GM18520 (cell line): ENCODE measurements around the gene PRSS8.

Experiments used
- ATAC-seq: cut with Tn5 transposase; IDR thresholded peaks from one replicate; pipeline ENCODE4 v1.9.1; 2021; ENCODE audit not compliant: unreplicated experiment

The PRSS8 gene

DNA sequence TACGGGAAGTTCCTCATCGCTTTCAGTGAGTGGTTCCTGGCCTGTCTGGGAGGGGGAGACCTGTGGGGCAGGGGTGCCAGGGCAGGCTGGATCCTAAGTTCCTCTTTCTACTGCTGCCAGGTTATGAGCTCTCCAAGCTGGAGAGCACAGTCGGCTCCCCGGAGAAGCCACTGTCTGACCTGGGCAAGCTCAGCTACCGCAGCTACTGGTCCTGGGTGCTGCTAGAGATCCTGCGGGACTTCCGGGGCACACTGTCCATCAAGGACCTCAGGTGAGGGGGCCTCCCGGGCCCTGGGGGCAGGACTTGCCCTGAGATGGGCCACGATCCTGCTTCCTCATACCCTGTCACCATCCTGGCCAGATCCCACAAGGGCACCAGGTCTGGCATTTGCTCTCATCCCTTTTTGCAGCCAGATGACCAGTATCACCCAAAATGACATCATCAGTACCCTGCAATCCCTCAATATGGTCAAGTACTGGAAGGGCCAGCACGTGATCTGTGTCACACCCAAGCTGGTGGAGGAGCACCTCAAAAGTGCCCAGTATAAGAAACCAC lies 5.1 kb downstream of the PRSS8 start:
- ATAC-seq, result no peak

DNA sequence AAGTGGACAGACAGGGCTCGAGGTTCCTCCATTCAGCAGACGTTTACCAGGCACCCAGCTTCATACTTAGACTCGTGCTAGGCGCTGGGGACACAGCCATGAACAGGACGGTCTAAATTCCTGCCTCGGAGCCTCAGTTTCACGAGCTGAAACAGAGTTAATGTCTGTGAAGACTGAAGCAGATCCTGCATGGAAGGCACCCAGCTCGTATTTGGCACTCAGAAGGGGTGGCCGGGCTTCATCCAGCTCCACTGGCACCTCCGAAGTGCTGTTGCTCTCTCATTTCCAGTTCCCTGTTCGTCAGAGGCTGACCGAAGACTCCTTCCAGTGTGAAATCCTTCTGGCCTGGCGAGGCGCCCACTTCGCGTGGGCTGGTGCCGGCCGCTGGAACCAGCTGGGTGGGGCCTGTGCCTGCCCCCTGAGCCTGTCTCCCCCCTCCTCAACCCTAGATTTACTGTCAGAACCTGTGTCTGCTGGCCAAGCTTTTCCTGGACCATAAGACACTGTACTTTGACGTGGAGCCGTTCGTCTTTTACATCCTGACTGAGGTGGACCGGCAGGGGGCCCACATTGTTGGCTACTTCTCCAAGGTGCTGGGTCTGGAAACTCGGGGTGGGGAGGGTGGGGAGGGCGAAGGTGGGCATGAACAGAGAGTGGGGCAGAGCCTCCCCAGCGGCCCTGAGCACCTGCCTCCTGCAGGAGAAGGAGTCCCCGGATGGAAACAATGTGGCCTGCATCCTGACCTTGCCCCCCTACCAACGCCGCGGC lies 5.8 kb downstream of the PRSS8 start:
- ATAC-seq, result no peak

DNA sequence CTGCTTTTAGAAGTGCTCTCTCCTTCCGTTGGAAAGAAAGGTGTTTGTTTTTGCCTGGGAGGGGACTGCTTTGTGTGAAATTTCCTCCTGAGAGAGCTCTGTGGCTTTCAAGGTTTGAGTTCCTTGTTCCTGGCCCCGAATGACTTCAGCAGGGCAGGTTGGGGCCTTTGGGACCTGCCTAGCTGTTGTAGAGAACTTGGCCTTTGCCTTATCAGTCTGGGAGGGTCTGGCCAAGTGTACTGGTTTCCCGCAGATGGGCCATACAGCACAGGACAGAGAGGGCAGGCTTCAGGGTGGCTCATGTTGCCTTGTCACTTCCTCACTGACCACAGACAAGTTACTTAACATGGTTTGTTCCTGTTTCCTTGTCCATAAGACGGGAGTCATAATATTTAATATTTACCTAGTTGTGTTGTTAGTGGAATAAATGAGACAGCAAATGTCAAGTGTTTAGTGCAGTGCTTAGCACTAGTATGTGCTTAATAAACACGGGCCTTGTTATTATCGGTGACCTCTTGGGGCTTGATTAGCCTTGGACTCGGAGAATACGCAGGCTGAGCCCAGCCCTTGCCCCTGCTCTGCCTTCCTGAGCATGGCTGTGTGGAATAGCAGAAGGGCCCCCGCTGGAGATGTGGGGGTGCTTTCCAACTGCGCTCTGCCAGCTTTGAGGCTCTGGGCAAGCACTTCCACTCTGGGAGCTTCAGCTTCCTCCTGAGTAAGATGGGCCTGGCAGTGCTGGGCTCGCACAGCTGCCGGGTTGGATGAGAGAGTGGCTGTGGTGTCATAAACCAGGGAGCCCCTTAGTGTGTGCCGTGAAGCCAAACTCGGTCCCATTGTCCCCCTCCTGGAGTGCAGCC lies 6.6 kb downstream of the PRSS8 start:
- ATAC-seq, result no peak

DNA sequence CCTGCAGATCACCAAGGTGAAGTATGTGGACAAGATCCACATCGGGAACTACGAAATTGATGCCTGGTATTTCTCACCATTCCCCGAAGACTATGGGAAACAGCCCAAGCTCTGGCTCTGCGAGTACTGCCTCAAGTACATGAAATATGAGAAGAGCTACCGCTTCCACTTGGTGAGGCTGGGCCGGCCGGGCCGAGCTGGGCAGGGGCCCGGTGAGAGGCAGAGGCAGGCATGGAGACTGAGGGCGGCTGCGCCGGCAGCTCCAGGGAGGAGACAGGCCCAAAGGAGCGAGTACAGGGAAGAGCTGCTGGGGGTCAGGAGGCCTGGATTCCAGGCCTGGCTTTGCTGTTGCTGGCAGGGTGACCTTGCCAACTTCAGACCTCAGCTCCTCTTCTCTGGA lies 8.3 kb downstream of the PRSS8 start:
- no peak for ATAC-seq

DNA sequence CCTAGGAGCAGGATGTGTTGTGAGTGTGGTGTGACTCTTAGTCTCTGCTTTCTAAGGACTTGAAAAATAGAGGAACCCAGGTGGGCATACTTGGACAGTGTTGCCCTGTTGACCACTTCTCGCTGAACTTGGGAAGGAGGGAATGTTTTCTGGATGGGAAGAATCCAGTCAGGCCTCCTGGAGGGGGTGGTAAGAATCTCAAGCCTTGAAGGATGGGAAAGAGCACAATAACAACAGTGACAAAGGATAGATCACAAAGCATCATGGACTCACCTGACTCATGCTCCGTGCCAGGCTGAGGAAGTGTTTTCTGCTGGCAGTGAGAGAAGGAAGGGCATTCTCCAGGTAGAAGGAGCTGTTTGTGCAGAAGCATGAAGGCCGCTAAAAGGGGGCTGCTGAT lies 9.7 kb downstream of the PRSS8 start:
- ATAC-seq, result no peak

DNA sequence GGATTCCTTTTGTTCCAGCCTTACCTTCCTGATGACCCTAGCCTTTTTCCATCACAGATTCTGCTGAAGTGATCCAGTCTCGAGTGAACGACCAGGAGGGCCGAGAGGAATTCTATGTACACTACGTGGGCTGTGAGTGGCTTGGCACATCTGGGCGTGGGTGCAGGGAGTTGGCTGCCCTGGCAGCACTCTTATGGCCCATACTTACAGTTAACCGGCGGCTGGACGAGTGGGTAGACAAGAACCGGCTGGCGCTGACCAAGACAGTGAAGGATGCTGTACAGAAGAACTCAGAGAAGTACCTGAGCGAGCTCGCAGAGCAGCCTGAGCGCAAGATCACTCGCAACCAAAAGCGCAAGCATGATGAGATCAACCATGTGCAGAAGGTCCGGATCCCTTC lies 15.4 kb downstream of the PRSS8 start:
- ATAC-seq, result no peak

DNA sequence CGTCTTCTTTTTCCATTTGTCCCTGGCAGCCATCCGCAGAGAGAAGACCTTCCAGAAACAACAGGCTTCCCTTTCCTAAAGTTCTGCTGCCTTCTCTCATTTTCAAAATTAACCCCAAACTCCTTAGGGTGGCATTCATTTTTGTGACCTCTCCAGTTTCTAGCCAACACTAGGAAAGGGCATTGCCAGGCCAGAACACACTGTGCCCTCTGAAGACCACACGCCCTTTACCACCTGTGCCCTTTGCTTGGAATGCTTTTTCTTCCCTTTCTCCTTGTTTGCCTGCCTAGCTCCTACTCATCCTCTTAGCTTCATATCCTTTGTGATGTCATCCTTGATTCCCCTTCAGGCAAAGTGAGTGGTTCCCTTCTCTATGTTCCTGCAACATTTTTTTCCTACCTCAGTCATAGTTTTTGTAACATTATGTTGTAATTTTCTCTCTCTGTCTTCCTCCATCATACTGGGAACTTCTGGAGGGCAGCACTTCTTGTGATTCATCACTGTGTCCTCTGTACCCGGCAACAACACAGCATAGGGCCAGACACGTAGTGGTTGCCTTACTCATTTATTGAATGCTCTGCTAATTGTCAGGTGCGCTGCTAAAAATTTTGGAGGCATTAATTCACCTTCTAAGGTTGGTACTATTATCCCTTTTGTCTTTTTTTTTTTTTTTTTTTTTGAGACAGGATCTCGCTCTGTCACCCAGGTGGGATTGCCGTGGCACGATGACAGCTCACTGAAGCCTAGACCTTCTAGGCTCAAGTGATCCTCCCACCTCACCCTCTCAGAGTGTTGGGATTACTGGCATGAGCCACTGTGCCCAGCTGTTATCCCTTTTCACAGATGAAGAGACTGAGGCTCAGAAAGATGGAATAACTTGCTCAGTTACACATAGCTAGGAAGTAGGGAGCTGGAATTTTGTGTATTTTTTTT lies 17.0 kb downstream of the PRSS8 start:
- no peak for ATAC-seq

DNA sequence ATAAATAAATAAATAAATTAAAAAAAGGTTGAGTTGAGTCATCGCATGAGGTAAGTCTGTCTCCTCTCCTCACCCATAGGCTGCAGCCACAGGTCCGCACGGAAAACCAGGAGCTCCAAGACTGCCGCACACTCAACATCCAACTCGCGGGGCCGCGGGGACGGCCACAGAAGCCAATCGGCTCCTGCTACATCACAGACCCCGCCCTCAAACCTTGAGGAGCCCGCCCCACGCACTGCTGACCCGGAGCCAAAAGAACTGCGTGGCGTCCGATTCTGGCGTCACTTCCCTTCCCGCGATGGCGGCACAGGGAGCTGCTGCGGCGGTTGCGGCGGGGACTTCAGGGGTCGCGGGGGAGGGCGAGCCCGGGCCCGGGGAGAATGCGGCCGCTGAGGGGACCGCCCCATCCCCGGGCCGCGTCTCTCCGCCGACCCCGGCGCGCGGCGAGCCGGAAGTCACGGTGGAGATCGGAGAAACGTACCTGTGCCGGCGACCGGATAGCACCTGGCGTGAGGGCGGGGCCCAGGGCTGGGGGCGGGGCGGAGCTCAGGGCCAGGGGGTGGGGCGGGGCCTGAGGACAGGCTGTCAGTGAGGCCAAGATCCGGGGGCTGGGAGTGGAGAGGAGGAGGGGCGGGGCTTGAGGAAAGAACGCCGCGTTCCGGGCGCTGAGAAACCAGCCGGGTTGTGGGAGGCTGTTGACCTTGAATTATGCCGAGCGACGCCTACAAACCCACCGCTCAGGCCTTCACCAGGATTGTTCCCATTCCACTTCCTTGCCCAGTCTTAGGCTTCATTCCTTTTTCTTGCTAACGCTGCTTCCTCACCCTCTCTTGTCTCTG lies 17.9 kb downstream of the PRSS8 start, which contains the start of gene KAT8:
Gene KAT8, plus strand, starts transcription at position 281 of the 839 bp plus-strand sequence. Its CDS starts 18 bp downstream, at position 299.
- ATAC-seq, result peak; percentile 82

DNA sequence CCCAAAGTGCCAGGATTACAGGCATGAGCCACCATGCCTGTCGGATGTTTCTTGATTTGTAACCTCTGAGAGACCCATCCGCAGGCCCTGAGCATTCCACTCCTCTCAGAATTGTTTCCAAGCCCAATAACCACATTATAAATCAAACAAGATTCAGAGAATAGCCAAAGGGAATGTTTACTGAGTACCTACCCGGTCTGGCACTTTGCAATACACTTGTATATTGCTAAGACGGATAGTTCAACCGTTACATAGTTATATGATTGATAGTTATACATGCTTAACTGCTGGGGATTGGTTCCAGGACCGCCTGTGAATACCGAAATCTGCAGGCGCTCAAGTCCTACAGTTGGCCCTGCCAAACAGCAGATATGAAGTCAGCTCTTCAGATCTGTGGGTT lies 21.1 kb downstream of the PRSS8 start:
- no peak for ATAC-seq

DNA sequence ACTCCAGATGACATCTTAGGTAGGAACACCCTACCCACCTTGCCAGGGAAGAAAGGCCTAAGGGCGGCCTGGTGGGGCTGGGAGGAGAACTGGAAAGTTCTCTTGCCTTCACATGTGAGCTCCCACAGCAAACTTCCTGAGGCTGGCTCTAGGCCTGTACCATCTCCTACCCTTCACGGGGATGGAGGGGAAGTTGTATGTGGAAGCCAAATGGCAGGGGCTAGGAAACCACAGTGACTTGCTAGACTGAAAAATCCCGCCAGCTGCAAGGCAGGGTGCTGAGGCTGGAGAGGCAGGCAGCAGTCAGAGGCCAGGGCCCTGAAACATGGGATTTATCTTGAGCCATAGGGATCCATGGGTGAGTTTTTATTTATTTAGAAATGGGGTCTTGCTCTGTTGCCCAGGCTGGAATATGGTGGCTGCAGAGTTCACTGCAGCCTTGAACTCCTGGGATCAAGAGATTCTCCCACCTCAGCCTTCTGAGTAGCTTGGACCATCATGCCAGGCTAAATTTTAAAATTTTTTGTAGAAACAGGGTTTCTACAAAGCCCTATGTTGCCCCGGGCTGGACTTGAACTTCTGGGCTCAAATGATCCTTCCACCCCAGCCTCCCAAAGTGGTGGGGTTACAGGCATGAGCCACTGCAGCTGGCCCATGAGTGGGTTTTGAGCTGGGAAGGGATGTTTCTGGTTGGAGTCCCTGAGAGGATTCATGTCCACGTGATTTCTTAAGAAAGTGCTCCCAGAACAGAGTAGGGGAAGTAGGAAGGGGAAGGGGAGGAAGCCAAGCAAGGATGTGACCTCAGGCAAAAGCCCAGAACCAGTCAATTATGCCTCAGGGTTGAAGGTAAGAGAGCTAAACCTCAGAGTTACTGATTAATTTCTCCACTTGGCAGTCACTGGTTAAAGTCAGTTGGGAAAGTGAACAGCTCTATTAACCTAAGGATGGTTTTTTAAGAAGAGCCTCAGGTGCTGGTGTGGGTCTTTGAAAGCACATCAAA lies 22.1 kb downstream of the PRSS8 start:
- no peak for ATAC-seq

DNA sequence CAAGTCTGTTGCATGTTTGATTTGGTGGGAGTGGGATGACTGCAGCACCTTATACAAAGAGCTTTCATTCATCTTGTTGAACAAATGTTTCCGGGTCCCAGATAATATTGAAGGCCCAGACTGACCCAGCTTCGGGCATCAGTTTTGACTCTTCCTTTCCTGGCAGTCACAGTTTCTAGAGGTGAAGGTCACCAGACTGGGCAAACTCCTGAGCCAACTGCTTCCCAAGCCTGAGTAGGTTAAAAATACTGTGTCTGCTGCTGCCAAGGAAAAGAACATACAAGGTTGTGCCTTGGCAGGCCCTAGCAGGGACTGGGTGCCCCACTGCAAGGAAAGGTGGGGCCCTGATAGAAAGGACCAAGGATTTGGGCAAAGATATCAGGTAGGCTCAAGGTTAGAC lies 22.8 kb downstream of the PRSS8 start:
- ATAC-seq, result no peak

DNA sequence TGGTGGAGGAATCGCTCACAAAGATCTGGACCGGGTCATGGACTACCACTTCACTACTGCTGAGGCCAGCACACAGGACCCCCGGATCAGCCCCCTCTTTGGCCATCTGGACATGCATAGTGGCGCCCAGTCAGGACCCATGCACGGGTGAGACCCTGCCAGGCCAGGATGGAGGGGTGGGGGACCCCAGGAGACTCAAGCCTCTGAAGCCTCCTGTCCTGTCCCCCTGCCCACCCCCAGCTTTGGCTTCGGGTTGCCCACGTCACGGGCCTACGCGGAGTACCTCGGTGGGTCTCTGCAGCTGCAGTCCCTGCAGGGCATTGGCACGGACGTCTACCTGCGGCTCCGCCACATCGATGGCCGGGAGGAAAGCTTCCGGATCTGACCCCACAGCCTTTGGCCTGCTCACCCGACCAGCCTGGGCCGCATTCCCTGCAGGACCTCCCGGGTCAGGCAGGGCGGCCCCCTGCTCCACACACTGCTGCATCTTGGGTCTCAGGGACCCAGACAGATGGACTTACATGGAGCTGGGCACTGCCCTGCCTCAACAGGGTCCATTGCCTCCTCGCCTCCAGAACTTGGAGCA lies 23.6 kb downstream of the PRSS8 start:
- ATAC-seq, result no peak

DNA sequence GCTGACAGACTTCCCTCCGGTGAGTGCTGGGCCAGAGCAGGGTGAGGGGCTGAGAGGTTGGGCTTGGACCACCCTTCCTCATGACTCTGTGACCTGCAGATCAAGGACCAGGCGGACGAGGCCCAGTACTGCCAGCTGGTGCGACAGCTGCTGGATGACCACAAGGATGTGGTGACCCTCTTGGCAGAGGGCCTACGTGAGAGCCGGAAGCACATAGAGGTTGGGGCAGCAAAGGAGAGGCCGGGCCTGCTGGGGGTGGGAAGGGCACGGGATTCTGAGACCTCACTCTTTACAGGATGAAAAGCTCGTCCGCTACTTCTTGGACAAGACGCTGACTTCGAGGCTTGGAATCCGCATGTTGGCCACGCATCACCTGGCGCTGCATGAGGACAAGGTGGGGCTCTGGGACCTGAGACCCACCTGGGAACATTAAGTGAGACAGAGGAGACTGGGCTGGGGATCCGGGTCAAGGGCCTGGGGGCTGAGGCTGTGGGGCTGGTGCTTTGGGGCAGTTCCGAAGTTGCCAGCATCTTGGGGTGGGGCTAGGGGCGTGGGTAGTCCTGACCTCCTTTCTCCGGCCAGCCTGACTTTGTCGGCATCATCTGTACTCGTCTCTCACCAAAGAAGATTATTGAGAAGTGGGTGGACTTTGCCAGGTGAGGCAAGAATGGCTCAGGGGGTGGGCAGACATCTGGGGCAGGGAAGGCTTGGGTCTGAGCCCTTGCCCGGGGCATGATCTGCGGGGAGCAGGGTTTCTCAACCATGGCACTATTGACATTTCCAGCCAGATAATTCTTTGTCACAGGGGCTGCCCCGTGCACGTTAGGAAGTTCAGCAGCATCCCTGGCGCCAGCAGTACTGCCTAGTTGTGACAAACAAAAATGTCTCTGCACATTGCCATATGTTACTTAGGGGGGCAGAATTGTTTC lies 25.2 kb downstream of the PRSS8 start:
- ATAC-seq, result no peak

DNA sequence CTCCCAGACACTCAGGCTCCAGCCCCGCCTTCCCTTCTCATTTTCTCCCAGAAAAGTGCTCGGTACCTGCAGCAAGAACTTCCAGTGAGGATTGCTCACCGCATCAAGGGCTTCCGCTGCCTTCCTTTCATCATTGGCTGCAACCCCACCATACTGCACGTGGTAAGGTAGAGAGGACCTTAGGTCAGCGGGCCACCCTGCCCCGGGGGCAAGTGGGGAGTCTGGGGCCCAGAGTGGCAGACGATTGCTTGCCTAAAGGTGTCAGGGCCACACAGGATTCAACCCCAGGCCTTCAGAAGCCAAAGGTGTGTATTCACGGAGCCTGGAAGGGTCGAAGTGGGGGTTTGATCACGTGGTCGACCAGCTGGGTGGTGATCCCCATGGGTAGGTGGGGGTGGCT lies 25.9 kb downstream of the PRSS8 start:
- no peak for ATAC-seq

DNA sequence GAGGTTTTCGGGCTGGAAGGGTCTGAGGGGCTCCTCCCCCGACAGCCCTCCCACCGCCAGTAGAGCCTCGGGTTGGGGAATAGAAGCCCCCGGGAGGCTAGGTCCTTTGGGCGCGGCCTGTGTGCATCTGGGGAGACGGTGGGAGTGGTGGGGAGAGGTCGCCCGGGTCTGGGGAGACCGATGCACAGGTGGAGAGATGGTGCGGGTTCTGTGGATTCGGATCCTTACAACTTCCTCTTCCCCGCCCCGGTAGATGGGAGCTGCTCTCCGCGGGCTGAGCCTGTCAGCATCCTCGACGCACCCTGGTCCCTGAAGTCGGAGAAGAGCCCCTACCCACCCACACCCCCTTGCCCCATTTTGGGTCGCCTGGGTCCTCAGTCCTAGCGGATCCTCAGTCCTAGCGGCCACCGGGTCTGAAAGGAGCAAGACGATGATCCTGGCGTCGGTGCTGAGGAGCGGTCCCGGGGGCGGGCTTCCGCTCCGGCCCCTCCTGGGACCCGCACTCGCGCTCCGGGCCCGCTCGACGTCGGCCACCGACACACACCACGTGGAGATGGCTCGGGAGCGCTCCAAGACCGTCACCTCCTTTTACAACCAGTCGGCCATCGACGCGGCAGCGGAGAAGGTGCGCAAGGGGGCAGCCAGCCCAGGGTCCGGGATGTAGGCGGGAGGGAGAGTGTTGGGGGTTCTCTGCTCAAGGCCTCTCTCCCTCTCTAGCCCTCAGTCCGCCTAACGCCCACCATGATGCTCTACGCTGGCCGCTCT lies 26.6 kb downstream of the PRSS8 start:
- ATAC-seq, result no peak

DNA sequence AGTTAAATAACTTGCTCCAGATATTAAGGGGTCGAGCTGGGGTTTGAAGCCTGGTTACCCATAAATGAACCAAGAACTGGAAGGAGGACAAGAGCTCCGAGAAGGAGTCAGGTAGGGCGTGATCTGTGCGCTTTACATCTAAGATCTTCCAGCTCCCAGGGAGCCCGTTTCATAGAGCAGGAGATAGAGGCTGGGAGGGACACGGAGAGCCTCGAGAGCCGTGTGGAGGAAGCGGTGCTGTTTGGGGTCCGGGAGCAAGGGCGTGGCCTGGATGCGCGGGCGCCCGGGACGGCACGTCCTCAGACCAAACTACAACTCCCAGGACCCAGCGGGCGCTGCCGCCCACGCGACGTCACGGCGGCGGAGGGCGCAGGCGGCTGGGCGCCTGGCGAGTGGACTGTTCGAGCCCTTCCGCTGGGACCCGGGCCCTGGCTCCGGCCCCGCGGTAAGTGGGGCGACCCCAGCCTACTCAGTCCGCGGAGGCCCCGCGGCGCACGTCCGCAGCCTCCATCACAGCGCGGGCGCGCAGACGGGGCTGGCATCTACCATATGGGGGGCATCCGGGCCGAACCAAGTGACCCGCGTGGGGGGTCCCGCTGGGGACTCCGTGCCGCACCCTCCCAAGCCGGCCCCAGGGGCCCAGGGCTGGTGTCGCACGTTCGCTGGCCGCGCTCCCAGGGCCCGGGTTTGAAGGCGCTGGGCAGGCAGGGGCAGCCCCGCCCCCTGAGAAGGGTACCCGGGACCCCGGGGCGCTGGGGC lies 27.3 kb downstream of the PRSS8 start, which contains the start of gene BCKDK:
Gene BCKDK, plus strand, starts transcription at position 352 of the 759 bp plus-strand sequence. CDS start 838 bp downstream, outside the sequence.
- ATAC-seq, result peak; percentile 81
